ENCODE measurements around the gene SFXN4. TPM values are rescaled to one million over a fixed set of nuclear protein-coding genes. Genes with fewer than 3 reads are reported as not detected.

The SFXN4 gene
- total and polyA plus RNA-seq, 2 experiments from 2014 or later: 13.1 to 17.6 TPM

- Histone ChIP-seq H3K27me3 (replicated peaks; ENCODE audit: insufficient read depth) (no peaks in the 10 kb centered on the region), H3K4me3 (no peak overlapping the region), H3K36me3 (ENCODE audit: low read depth) (peaks cover 4% of the 10 kb centered on the region; the same call in 1 of the 2 replicates), H3K9me3 (ENCODE audit: low read depth) (no peaks in the 10 kb centered on the region), H3K4me2 (ENCODE audit: unreplicated experiment) (no peak overlapping the region), H3K9me2 (ENCODE audit: insufficient read depth) (no peaks in the 10 kb centered on the region), H3K79me2 (ENCODE audit: insufficient read depth) (no peaks in the 10 kb centered on the region), H3K4me1 (ENCODE audit: insufficient read depth) (no peaks in the 10 kb centered on the region), H4K20me1 (ENCODE audit: insufficient read depth) (no peaks in the 10 kb centered on the region), H3K27ac (no peak overlapping the region), H3F3A (ENCODE audit: insufficient read depth) (0 out of 2 replicates have a peak, but pooled peaks cover 5% of the 10 kb centered on the region), H2AFZ (no peak overlapping the region), H3K9ac (no peak overlapping the region)
- DNase-seq: no peak
- in situ Hi-C loops (cut with MboI): no loop called here
- TF ChIP-seq EZH2phosphoT487 (IDR thresholded peaks at IDR 0.05; ENCODE audit: insufficient read depth, low read depth): no peak
- TF ChIP-seq EZH2 (IDR thresholded peaks at IDR 0.05; ENCODE audit: insufficient read depth, poor library complexity, severe bottlenecking): no peak
- WGBS, 2 experiments (ENCODE audit: low coverage in 1 of 2, low lambda C conversion rate in 2 of 2, missing lambda C conversion rate in 2 of 2): 98 to 100% methylated on average over 8 of the region's 8 CpGs
These were observed 16.4 kb downstream of the SFXN4 start for GRCh38 chr10:119149157-119149556.

- Histone ChIP-seq H3K4me2 (ENCODE audit: unreplicated experiment) (no peak overlapping the region), H2AFZ (no peak overlapping the region), H3K36me3 (ENCODE audit: low read depth) (no peaks in the 10 kb centered on the region), H3K27ac (no peak overlapping the region), H3K79me2 (ENCODE audit: insufficient read depth) (no peaks in the 10 kb centered on the region), H3K9ac (no peak overlapping the region), H3F3A (ENCODE audit: insufficient read depth) (0 out of 2 replicates have a peak, but pooled peaks cover 5% of the 10 kb centered on the region), H3K4me1 (ENCODE audit: insufficient read depth) (no peaks in the 10 kb centered on the region), H3K9me2 (ENCODE audit: insufficient read depth) (no peaks in the 10 kb centered on the region), H3K4me3 (no peak overlapping the region), H3K9me3 (ENCODE audit: low read depth) (no peaks in the 10 kb centered on the region), H3K27me3 (replicated peaks; ENCODE audit: insufficient read depth) (no peaks in the 10 kb centered on the region), H4K20me1 (ENCODE audit: insufficient read depth) (no peaks in the 10 kb centered on the region)
- no peak for TF ChIP-seq EZH2 (IDR thresholded peaks at IDR 0.05; ENCODE audit: insufficient read depth, poor library complexity, severe bottlenecking)
- no peak for TF ChIP-seq EZH2phosphoT487 (IDR thresholded peaks at IDR 0.05; ENCODE audit: insufficient read depth, low read depth)
- in situ Hi-C loops (cut with MboI): no loop called here
- no peak for DNase-seq
- WGBS, 2 experiments (ENCODE audit: low coverage in 1 of 2, low lambda C conversion rate in 2 of 2, missing lambda C conversion rate in 2 of 2): 89 to 91% methylated on average over 10 of the region's 10 CpGs
These were observed 21.9 kb downstream of the SFXN4 start for GRCh38 chr10:119143657-119144056.

- H3K79me2 ChIP-seq (ENCODE audit: insufficient read depth): no peaks in the 10 kb centered on the region
- TF ChIP-seq EZH2phosphoT487 (IDR thresholded peaks at IDR 0.05; ENCODE audit: insufficient read depth, low read depth) (no peak), EZH2 (IDR thresholded peaks at IDR 0.05; ENCODE audit: insufficient read depth, poor library complexity, severe bottlenecking) (no peak)
- no peak overlapping the region for H3K9ac ChIP-seq
- in situ Hi-C loops (cut with MboI): no loop called here
- no peaks in the 10 kb centered on the region for H3K9me3 ChIP-seq (ENCODE audit: low read depth)
- no peak overlapping the region for H2AFZ ChIP-seq
- H3F3A ChIP-seq (ENCODE audit: insufficient read depth): 0 out of 2 replicates have a peak, but pooled peaks cover 5% of the 10 kb centered on the region
- H3K4me3 ChIP-seq: no peak overlapping the region
- DNase-seq: no peak
- H3K9me2 ChIP-seq (ENCODE audit: insufficient read depth): no peaks in the 10 kb centered on the region
- H4K20me1 ChIP-seq (ENCODE audit: insufficient read depth): no peaks in the 10 kb centered on the region
- no peaks in the 10 kb centered on the region for H3K4me1 ChIP-seq (ENCODE audit: insufficient read depth)
- no peak overlapping the region for H3K27ac ChIP-seq
- WGBS, 2 experiments (ENCODE audit: low coverage in 1 of 2, low lambda C conversion rate in 2 of 2, missing lambda C conversion rate in 2 of 2): 87 to 88% methylated on average over 21 of the region's 21 CpGs
- no peak overlapping the region for H3K4me2 ChIP-seq (ENCODE audit: unreplicated experiment)
- no peaks in the 10 kb centered on the region for H3K36me3 ChIP-seq (ENCODE audit: low read depth)
- H3K27me3 ChIP-seq (replicated peaks; ENCODE audit: insufficient read depth): no peaks in the 10 kb centered on the region
These were observed 24.8 kb downstream of the SFXN4 start for GRCh38 chr10:119140603-119141245.

- Histone ChIP-seq H4K20me1 (ENCODE audit: insufficient read depth) (no peaks in the 10 kb centered on the region), H3F3A (ENCODE audit: insufficient read depth) (peaks cover 9% of the 10 kb centered on the region), H3K4me3 (no peak overlapping the region), H3K27ac (no peak overlapping the region), H3K9me2 (ENCODE audit: insufficient read depth) (no peaks in the 10 kb centered on the region), H2AFZ (no peak overlapping the region), H3K9ac (no peak overlapping the region), H3K27me3 (replicated peaks; ENCODE audit: insufficient read depth) (no peaks in the 10 kb centered on the region), H3K4me2 (ENCODE audit: unreplicated experiment) (no peak overlapping the region), H3K36me3 (ENCODE audit: low read depth) (no peaks in the 10 kb centered on the region), H3K79me2 (ENCODE audit: insufficient read depth) (no peaks in the 10 kb centered on the region), H3K4me1 (ENCODE audit: insufficient read depth) (peaks cover 9% of the 10 kb centered on the region), H3K9me3 (ENCODE audit: low read depth) (no peaks in the 10 kb centered on the region)
- in situ Hi-C loops (cut with MboI): no loop called here
- DNase-seq: peak; percentile 47
- TF ChIP-seq EZH2 (IDR thresholded peaks at IDR 0.05; ENCODE audit: insufficient read depth, poor library complexity, severe bottlenecking) (no peak), EZH2phosphoT487 (IDR thresholded peaks at IDR 0.05; ENCODE audit: insufficient read depth, low read depth) (no peak)
- 87 to 89% methylated on average over 13 of the region's 13 CpGs for WGBS, 2 experiments (ENCODE audit: low coverage in 1 of 2, low lambda C conversion rate in 2 of 2, missing lambda C conversion rate in 2 of 2)
These were observed 25.9 kb downstream of the SFXN4 start for GRCh38 chr10:119139464-119140067.
